Skeletal muscle tissue (tissue), 4 donors: ENCODE measurements around the gene LETMD1. TPM values are rescaled to one million over a fixed set of nuclear protein-coding genes. Genes with fewer than 3 reads are reported as not detected.

Experiments used
- H3K27ac ChIP-seq: one replicate; pipeline ENCODE4 v1.7.0; 2013; ENCODE audit warnings: mild to moderate bottlenecking, low read depth, low read length, inconsistent platforms
- H3K27me3 ChIP-seq, 3 donors: one replicate each; pipeline ENCODE4 v1.7.0; 2013; ENCODE audit warnings: low read length in 3 of 3; ENCODE audit not compliant: control insufficient read depth in 3 of 3, insufficient read depth in 3 of 3
- H3K36me3 ChIP-seq, 3 donors: one replicate each; pipeline ENCODE4 v1.7.0; 2013; ENCODE audit warnings: low read length in 3 of 3; ENCODE audit not compliant: control insufficient read depth in 3 of 3, insufficient read depth in 3 of 3
- H3K4me1 ChIP-seq, 3 donors: one replicate each; pipeline ENCODE4 v1.7.0; 2013; ENCODE audit warnings: low read length in 3 of 3, mild to moderate bottlenecking in 3 of 3; ENCODE audit not compliant: control insufficient read depth in 3 of 3, insufficient read depth in 3 of 3
- H3K4me3 ChIP-seq, 3 donors: one replicate each; pipeline ENCODE4 v1.7.0; 2013; ENCODE audit warnings: low read length in 3 of 3
- H3K9ac ChIP-seq, 3 donors: one replicate each; pipeline ENCODE4 v1.7.0; 2013; ENCODE audit warnings: low read length in 3 of 3, mild to moderate bottlenecking in 3 of 3, moderate library complexity in 2 of 3, low read depth in 1 of 3
- H3K9me3 ChIP-seq, 3 donors: one replicate each; pipeline ENCODE4 v1.7.0; 2013; ENCODE audit warnings: low read length in 3 of 3; ENCODE audit not compliant: control insufficient read depth in 3 of 3
- total RNA-seq: library from RNA; depleted of rRNA; stranded (reverse); fragments of >200 nt; gene quantifications from one replicate; pipeline ENCODE4 v1.2.3, GENCODE V29; 2014
- donor health status: Osteomylitis.

The LETMD1 gene
- total RNA-seq, 1 donor from 2014 or later: 40.2 TPM

DNA sequence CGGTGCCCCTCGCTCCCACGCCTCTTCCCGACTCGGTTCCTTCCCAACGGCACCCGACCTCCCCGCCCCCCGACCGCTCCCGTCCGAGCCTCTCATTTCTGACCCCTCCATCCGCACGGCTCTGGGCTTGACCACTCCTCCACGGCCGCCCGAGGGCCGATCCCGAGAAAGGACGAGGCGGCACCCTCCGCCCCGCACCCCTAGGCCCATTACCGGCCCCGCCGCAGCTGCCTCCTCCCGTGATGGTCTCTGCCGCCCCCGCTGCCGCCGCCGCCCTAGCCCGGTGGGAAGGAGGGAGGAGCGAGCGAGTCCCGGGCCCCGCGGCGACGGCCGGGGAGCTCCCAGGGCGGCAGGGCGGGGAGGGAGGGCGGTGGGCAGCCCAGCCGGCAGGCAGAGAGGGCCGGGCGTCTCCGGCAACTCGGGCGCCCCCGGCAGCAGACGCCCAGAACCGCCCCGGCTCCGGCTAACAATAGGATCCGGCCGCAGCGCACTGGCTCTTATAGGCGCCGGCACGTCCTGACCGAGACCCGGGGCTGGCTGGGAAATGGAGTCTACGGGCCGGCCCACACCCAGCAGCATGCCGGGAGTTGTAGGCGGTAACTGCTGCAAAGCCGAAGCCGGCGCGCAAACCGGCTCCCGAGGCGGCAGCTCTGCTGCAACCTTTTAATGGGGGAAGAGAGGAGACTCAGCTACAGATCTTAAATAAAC is 35.2 kb downstream of the LETMD1 start, which contains the start of gene CSRNP2:
Gene CSRNP2, minus strand, starts transcription at position 471 of the 708 bp plus-strand sequence. CDS start 7,035 bp downstream, outside the sequence.
- peak within 1 kb of the TSS; percentile 82 to 92 (median 89) for H3K4me3 ChIP-seq

DNA sequence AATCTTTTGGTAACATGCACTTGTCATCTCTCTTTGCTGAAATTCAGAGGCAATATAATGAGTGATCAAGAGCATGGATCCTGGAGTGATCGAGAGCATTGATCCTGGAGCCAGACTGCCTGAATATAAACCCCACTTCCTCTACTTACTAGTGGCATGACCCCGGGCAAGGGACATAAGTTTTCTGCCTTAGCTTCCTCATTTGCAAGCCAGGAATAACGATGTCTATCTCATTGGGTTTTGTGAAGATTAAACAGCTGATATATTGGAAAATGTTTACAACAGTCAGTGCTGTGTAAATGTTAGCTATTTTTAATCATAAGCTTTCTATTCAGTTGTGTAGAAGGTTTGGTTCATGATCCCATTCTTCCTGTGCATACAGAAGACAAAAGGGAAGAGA is 37.6 kb downstream of the LETMD1 start:
- no peaks in the 10 kb centered on the region for H3K27me3 ChIP-seq
- H3K36me3 ChIP-seq: no peaks in the 10 kb centered on the region
- H3K4me1 ChIP-seq: peaks cover 11 to 15% (median 12%) of the 10 kb centered on the region in 3 donors
- H3K27ac ChIP-seq: no peak overlapping the region
- no peak overlapping the region for H3K4me3 ChIP-seq
- no peak overlapping the region for H3K9ac ChIP-seq
- H3K9me3 ChIP-seq: no peaks in the 10 kb centered on the region

More for the DNA sequence above, 35.2 kb downstream of the LETMD1 start, which contains the start of gene CSRNP2:
- Histone ChIP-seq H3K9me3 (no peaks in the 10 kb centered on the region), H3K27me3 (no peaks in the 10 kb centered on the region), H3K9ac (peak within 1 kb of the TSS; percentile 79 to 89 (median 89)), H3K27ac (peak within 1 kb of the TSS; percentile 87), H3K36me3 (no peaks in the 10 kb centered on the region), H3K4me1 (peaks cover 12 to 15% (median 13%) of the 10 kb centered on the region in 3 donors)

DNA sequence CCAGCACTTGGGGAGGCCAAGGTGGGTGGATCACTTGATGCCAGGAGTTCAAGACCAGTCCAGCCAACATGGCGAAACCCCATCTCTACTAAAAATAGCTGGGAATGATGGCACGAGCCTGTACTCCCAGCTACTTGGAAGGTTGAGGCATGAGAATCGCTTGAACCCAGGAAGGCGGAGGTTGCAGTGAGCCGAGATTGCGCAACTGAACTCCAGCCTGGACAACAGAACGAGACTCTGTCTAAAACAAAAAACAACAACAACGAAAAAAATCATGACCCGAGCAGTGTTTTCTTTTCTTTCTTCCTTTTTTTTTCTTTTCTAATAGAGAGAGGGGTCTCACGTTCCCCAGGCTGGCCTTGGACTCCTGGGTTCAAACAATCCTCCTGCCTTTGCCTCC is 38.8 kb downstream of the LETMD1 start:
- Histone ChIP-seq H3K4me3 (no peak overlapping the region), H3K27ac (no peak overlapping the region), H3K9ac (no peak overlapping the region), H3K9me3 (no peaks in the 10 kb centered on the region), H3K4me1 (peaks cover 8 to 11% (median 10%) of the 10 kb centered on the region in 3 donors), H3K27me3 (no peaks in the 10 kb centered on the region), H3K36me3 (no peaks in the 10 kb centered on the region)

DNA sequence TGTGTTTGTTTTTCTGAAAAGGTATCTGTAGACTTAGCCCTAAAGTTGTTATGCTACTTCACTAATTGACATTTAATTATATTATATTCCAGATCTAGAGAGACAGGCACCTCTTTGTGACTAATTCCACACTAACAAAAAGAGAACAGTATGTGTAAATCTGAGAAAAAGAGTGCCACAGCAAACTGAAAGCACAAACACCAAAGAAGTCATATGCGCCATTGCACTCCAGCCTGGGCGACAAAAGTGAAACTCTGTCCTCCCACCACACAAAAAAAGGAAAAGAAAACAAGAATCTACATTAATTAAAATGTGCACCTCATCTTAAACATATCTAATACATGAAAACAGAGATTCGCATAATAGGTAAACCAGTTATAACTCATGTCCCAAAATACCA is 39.7 kb downstream of the LETMD1 start:
- Histone ChIP-seq H3K27ac (no peak overlapping the region), H3K4me1 (peaks cover 0 to 4% (median 1%) of the 10 kb centered on the region in 3 donors)

DNA sequence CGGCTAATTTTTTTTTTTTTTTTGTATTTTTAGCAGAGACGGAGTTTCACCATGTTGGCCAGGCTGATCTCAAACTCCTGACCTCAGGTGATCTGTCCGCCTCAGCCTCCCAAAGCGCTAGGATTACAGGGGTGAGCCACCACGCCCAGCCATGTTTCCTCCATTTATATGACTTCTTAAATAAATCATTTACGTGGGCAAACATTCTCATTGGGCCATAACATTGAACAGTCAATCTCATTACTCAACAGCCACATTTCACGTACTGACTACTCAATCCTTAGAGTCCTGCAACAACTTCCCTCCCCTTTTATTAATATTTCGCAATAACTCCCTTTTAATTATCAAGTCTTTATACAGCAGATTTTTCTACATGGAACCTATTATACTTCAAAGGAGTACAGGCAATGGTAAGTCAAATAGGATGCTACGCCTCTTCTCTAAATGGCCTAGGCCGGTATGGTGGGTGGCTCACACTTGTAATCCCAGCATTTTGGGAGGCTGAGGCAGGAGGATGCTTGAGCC is 42.6 kb downstream of the LETMD1 start:
- no peak overlapping the region for H3K9ac ChIP-seq
- H3K4me1 ChIP-seq: peaks cover 0 to 3% (median 0%) of the 10 kb centered on the region in 3 donors
- H3K4me3 ChIP-seq: no peak overlapping the region
- H3K27me3 ChIP-seq: no peaks in the 10 kb centered on the region
- no peaks in the 10 kb centered on the region for H3K9me3 ChIP-seq
- H3K36me3 ChIP-seq: peaks cover 10 to 21% (median 18%) of the 10 kb centered on the region in 3 donors
- H3K27ac ChIP-seq: no peak overlapping the region

More for the DNA sequence above, 39.7 kb downstream of the LETMD1 start:
- H3K9ac ChIP-seq: no peak overlapping the region
- H3K4me3 ChIP-seq: no peak overlapping the region
- no peaks in the 10 kb centered on the region for H3K36me3 ChIP-seq
- H3K27me3 ChIP-seq: no peaks in the 10 kb centered on the region
- no peaks in the 10 kb centered on the region for H3K9me3 ChIP-seq

DNA sequence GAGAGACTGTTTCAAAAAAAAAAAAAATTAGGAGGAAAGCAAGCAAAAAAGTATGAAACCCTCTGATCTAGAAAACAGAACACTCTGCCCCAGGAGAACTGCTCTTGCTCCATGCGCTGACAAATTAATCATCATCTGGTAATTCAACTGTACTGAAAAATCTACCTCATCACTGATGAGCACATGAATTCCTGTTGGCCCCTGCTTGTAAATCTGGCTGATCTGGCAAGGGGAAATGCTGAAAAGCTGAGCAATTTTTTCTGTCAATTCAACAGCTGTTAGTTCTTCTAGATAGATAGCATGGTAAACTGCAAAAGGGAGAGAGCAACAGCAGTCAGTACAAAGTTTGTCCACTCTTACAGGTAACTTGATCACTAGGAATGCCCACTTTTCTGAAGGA is 50.5 kb downstream of the LETMD1 start:
- Histone ChIP-seq H3K27ac (no peak overlapping the region), H3K36me3 (peaks cover 30 to 73% (median 71%) of the 10 kb centered on the region in 3 donors), H3K4me1 (peaks cover 0 to 3% (median 0%) of the 10 kb centered on the region in 3 donors), H3K27me3 (no peaks in the 10 kb centered on the region), H3K9ac (no peak overlapping the region), H3K4me3 (no peak overlapping the region), H3K9me3 (no peaks in the 10 kb centered on the region)

DNA sequence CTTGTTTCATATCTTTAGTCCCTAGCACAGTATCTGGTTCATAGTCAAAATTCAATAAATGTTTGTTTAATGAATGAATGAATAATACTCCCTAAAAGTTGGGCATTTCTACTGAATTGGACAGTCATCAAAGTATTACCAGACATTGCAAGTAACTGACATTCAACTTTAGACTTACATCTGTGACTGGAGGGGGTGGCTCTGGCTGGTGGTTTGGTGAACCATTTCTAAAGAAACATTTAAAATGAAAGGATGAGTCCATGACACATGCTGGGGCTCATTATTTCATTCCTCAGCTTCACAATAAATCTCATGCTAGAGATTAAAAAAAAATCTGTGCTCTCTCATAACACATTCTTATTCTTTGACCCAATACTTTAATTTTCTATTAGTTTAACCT is 55.9 kb downstream of the LETMD1 start:
- Histone ChIP-seq H3K4me3 (no peak overlapping the region), H3K27ac (no peak overlapping the region), H3K9ac (no peak overlapping the region), H3K4me1 (no peaks in the 10 kb centered on the region), H3K36me3 (peaks cover 24 to 68% (median 63%) of the 10 kb centered on the region in 3 donors), H3K27me3 (no peaks in the 10 kb centered on the region), H3K9me3 (no peaks in the 10 kb centered on the region)

DNA sequence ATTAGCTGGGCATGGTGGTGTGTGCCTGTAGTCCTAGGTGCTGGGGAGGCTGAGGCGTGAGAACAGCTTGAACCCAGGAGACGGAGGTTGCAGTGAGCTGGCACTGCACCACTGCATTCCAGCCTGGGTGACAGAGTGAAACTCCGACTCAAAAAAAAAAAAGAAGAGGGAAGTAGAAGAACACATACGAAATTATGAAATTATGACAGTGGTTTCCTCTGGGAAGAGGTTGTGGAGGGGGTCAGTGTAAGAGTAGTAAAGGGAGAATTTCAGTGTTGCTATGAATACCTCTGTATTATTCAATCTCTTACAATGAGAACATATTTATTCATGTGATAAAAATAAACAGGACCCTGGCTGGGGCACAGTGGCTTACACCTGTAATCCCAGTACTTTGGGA is 60.0 kb downstream of the LETMD1 start:
- Histone ChIP-seq H3K9me3 (no peaks in the 10 kb centered on the region), H3K4me1 (no peaks in the 10 kb centered on the region), H3K4me3 (no peak overlapping the region), H3K27me3 (no peaks in the 10 kb centered on the region), H3K36me3 (peaks cover 14 to 49% (median 42%) of the 10 kb centered on the region in 3 donors), H3K27ac (no peak overlapping the region), H3K9ac (no peak overlapping the region)
